A549 treated with ZK216348 at 1 μM for 4 hours (cell line): ENCODE results near the gene NIPA2. TPM values are rescaled to one million over a fixed set of nuclear protein-coding genes. Genes with fewer than 3 reads are reported as not detected.

Experiments
- total RNA-seq: library from RNA; stranded (reverse); fragments of 200-300 nt; extraction: Qiagen RNA extraction; gene quantifications from 5 replicates; pipeline ENCODE4 v1.2.3, GENCODE V29; 2022; ENCODE audit warnings: low read depth

NIPA2 gene
- 91.4 to 119 TPM (median 109 TPM) in 5 replicates for total RNA-seq

DNA sequence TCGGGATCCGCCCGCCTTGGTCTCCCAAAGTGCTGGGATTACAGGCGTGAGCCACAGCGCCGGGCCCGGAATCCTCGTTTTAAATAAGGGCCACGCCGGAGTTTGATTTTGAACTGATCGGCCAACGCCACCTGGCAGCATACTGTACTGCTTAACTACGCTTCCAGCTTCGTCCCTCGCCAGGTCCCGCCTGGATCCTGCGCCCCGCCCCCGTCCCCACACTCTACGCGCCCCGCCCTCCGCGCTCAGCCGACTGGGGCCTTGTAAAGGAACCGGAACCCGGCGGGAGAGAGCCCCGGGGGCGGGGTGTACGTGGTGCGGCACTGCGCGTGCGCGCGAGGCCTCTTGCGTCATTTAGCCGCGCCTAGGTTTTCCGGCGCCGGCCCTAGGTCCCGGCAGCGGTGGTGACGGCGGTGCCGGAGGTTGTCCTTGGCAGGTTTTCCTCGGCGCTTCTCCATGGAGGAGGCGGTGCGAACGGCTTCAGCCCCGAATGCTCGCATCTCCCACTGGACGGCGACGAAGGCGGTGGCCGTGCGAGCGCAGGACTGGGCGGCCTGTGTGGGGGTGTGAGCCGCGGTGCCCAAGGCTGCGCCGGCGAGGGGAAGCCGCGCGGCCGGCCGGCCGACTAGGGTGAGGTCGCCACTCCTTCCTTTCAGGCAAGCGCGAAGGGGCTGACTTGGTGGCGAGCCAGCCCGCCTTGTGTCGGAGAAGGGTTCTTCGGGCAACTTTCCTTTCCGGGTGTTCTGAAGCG, at the start of gene NIPA2:
Gene NIPA2, plus strand, starts transcription at position 375 of the 751 bp plus-strand sequence. CDS start 13,066 bp downstream, outside the sequence.

Other genes starting within 250 kb of the NIPA2 start
- gene NIPA1, start 52.0 kb upstream of the NIPA2 start, total RNA-seq, result 16.6 to 26.7 TPM (median 23.7 TPM) in 5 replicates
- 58.6 to 84.7 TPM (median 82.9 TPM) in 5 replicates for gene CYFIP1, start 141.7 kb downstream of the NIPA2 start, total RNA-seq
- 19.9 to 33.6 TPM (median 26.2 TPM) in 5 replicates for gene TUBGCP5, start 200.9 kb downstream of the NIPA2 start, total RNA-seq